ENCODE measurements around the gene MKLN1. TPM values are rescaled to one million over a fixed set of nuclear protein-coding genes. Genes with fewer than 3 reads are reported as not detected.

Gene MKLN1
- polyA plus RNA-seq, 1 donor from 2014 or later = 15.9 TPM

- H3K9ac ChIP-seq (ENCODE audit: low read length) = no peak overlapping the region
- peaks cover 78% of the 10 kb centered on the region for H3K79me2 ChIP-seq (replicated peaks; ENCODE audit: insufficient read depth, low read length)
- H4K20me1 ChIP-seq (ENCODE audit: insufficient read depth) = no peaks in the 10 kb centered on the region
- no peaks in the 10 kb centered on the region for H3F3A ChIP-seq (ENCODE audit: insufficient read depth, low read length, poor library complexity, severe bottlenecking)
- no peak overlapping the region for H3K4me2 ChIP-seq (ENCODE audit: low read length)
- no peaks in the 10 kb centered on the region for H3K36me3 ChIP-seq (ENCODE audit: insufficient read depth, low read length)
- TF ChIP-seq MXI1 (conservative IDR thresholded peaks at IDR 0.05; ENCODE audit: poor library complexity, severe bottlenecking) = no peak
- TF ChIP-seq TAF1 (IDR thresholded peaks at IDR 0.05; ENCODE audit: low read depth) = no peak
- no peak for TF ChIP-seq POLR2AphosphoS5 (IDR thresholded peaks at IDR 0.05)
- TF ChIP-seq SMC3 (conservative IDR thresholded peaks at IDR 0.05; ENCODE audit: poor library complexity) = no peak
- no peak for TF ChIP-seq REST (IDR thresholded peaks at IDR 0.05; ENCODE audit: borderline replicate concordance)
- no peak for TF ChIP-seq EP300 (conservative IDR thresholded peaks at IDR 0.05; ENCODE audit: poor library complexity, severe bottlenecking)
- TF ChIP-seq CTCF (IDR thresholded peaks at IDR 0.05; ENCODE audit: poor library complexity, severe bottlenecking) = no peak
- no peak for TF ChIP-seq RAD21 (conservative IDR thresholded peaks at IDR 0.05)
- TF ChIP-seq EZH2 (IDR thresholded peaks at IDR 0.05; ENCODE audit: borderline replicate concordance, insufficient read depth, low read length, poor library complexity, severe bottlenecking) = no peak
- H3K9me3 ChIP-seq (ENCODE audit: low read length) = no peaks in the 10 kb centered on the region
- H3K27ac ChIP-seq (ENCODE audit: low read length) = no peak overlapping the region
- H3K27me3 ChIP-seq (ENCODE audit: insufficient read depth, low read depth, low read length) = no peaks in the 10 kb centered on the region
- H3K9me2 ChIP-seq (ENCODE audit: insufficient read depth, low read length) = no peaks in the 10 kb centered on the region
- H2AFZ ChIP-seq (ENCODE audit: low read depth, low read length) = no peak overlapping the region
- H3K4me3 ChIP-seq (ENCODE audit: low read length) = no peak overlapping the region
These were observed 29.7 kb downstream of the MKLN1 start for GRCh38 chr7:131357282-131357880.

- Histone ChIP-seq H3K9me3 (ENCODE audit: low read length) (no peaks in the 10 kb centered on the region), H3K27me3 (ENCODE audit: insufficient read depth, low read depth, low read length) (no peaks in the 10 kb centered on the region), H3K27ac (ENCODE audit: low read length) (no peak overlapping the region), H3K4me2 (ENCODE audit: low read length) (no peak overlapping the region), H3F3A (ENCODE audit: insufficient read depth, low read length, poor library complexity, severe bottlenecking) (no peaks in the 10 kb centered on the region), H3K9ac (ENCODE audit: low read length) (no peak overlapping the region), H3K4me3 (ENCODE audit: low read length) (no peak overlapping the region), H3K79me2 (replicated peaks; ENCODE audit: insufficient read depth, low read length) (peaks cover 78% of the 10 kb centered on the region), H2AFZ (ENCODE audit: low read depth, low read length) (no peak overlapping the region), H3K9me2 (ENCODE audit: insufficient read depth, low read length) (no peaks in the 10 kb centered on the region), H3K36me3 (ENCODE audit: insufficient read depth, low read length) (no peaks in the 10 kb centered on the region), H4K20me1 (ENCODE audit: insufficient read depth) (no peaks in the 10 kb centered on the region)
- TF ChIP-seq REST (IDR thresholded peaks at IDR 0.05; ENCODE audit: borderline replicate concordance) (no peak), POLR2AphosphoS5 (IDR thresholded peaks at IDR 0.05) (no peak), MXI1 (conservative IDR thresholded peaks at IDR 0.05; ENCODE audit: poor library complexity, severe bottlenecking) (no peak), SMC3 (conservative IDR thresholded peaks at IDR 0.05; ENCODE audit: poor library complexity) (no peak), EP300 (conservative IDR thresholded peaks at IDR 0.05; ENCODE audit: poor library complexity, severe bottlenecking) (no peak), TAF1 (IDR thresholded peaks at IDR 0.05; ENCODE audit: low read depth) (no peak), RAD21 (conservative IDR thresholded peaks at IDR 0.05) (no peak), CTCF (IDR thresholded peaks at IDR 0.05; ENCODE audit: poor library complexity, severe bottlenecking) (no peak), EZH2 (IDR thresholded peaks at IDR 0.05; ENCODE audit: borderline replicate concordance, insufficient read depth, low read length, poor library complexity, severe bottlenecking) (no peak)
These were observed 31.0 kb downstream of the MKLN1 start for GRCh38 chr7:131358636-131359035.
